Thymus (tissue), 11 donors: ENCODE measurements around the gene SWAP70. TPM values are rescaled to one million over a fixed set of nuclear protein-coding genes. Genes with fewer than 3 reads are reported as not detected.

Experiments
- DNase-seq, 9 donors: peaks; one replicate each; pipeline ENCODE4 v3.0.0-alpha.2; 2013; ENCODE audit warnings: low spot score in 9 of 9, low read depth in 6 of 9, missing footprints in 1 of 9
- H3K27ac ChIP-seq, 2 donors: one replicate each; pipeline ENCODE4 v1.5.1; 2013; ENCODE audit warnings: control low read depth in 1 of 2, low read depth in 1 of 2, low read length in 1 of 2, mild to moderate bottlenecking in 1 of 2, moderate library complexity in 1 of 2
- H3K27me3 ChIP-seq, 2 donors: one replicate each; pipeline ENCODE4 v1.5.1; 2013; ENCODE audit warnings: low read length in 1 of 2; ENCODE audit not compliant: control insufficient read depth in 2 of 2, insufficient read depth in 1 of 2
- H3K36me3 ChIP-seq, 2 donors: one replicate each; pipeline ENCODE4 v1.5.1; 2013; ENCODE audit warnings: low read length in 1 of 2, mild to moderate bottlenecking in 1 of 2, moderate library complexity in 1 of 2; ENCODE audit not compliant: control insufficient read depth in 2 of 2, insufficient read depth in 2 of 2
- H3K4me1 ChIP-seq, 2 donors: one replicate each; pipeline ENCODE4 v1.5.1; 2013; ENCODE audit warnings: low read length in 2 of 2; ENCODE audit not compliant: control insufficient read depth in 2 of 2, insufficient read depth in 2 of 2
- H3K4me3 ChIP-seq, 2 donors: one replicate each; pipeline ENCODE4 v1.5.1; 2013; ENCODE audit warnings: low read length in 2 of 2, control low read depth in 1 of 2, mild to moderate bottlenecking in 1 of 2
- H3K9me3 ChIP-seq, 2 donors: one replicate each; pipeline ENCODE4 v1.5.1; 2013; ENCODE audit warnings: low read length in 1 of 2, mild to moderate bottlenecking in 1 of 2; ENCODE audit not compliant: control insufficient read depth in 2 of 2, insufficient read depth in 1 of 2
- WGBS: extraction: QIAGEN DNeasy Blood & Tissue Kit; methylation state at CpG from one replicate; pipeline ENCODE4 v1.1.7; 2013; 5-methylcytosine and 5-hydroxymethylcytosine counted together
- polyA plus RNA-seq: library from polyadenylated mRNA; stranded (reverse); fragments of 200-250 nt; gene quantifications from one replicate; pipeline ENCODE4 v1.2.3, GENCODE V29; 2013
- total RNA-seq: library from RNA; stranded (reverse); fragments of 120-200 nt; gene quantifications from one replicate; pipeline ENCODE4 v1.2.4, GENCODE V29; 2013
- donor health status: healthy.

SWAP70 gene
- total and polyA plus RNA-seq, 2 donors: 12.0 to 17.8 TPM

DNA sequence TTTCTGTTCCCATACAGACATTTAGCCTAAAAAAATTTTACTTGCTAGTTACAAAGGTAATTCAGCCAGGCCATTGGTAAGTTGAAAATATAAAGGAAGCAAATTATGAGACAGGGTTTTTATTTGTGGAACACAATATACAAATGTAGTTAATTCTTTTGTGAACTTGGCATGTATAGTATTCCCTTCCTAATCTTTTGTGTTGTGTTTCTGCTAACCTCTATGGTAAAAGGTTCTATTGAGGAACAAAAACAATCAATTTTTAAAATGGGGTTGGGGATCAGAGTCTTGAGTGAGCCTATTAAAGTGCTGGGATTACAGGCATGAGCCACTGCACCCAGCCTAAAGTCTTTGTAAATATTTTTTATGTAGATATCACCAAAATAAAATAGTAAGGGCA lies 14.1 kb downstream of the SWAP70 start:
- no peak overlapping the region for H3K27ac ChIP-seq
- peaks cover 0 to 3% of the 10 kb centered on the region in 2 donors for H3K4me1 ChIP-seq
- no peak for DNase-seq
- H3K36me3 ChIP-seq: no peaks in the 10 kb centered on the region
- H3K9me3 ChIP-seq: no peaks in the 10 kb centered on the region
- H3K27me3 ChIP-seq: no peaks in the 10 kb centered on the region
- no peak overlapping the region for H3K4me3 ChIP-seq

DNA sequence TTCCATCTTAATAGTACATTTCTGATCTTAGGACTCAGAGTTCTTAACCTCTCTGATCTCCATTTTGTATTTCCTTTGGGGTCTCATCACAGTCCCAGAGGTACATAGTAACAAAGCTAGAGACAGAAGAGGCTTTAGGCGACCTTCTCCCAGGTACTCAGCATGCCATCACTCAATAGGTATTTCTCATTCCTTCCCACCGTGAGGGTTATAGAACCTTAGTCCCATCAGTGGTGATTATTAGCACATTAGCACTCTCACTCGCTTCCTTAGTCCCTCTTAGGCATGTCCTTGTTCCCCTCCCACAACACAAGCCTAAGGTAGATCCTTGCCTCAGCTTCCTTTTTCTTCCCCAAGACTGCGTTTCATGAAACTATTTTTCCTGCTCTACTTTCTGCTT lies 14.7 kb downstream of the SWAP70 start:
- no peaks in the 10 kb centered on the region for H3K36me3 ChIP-seq
- no peaks in the 10 kb centered on the region for H3K27me3 ChIP-seq
- 95% methylated on average over 4 of the region's 4 CpGs for WGBS

DNA sequence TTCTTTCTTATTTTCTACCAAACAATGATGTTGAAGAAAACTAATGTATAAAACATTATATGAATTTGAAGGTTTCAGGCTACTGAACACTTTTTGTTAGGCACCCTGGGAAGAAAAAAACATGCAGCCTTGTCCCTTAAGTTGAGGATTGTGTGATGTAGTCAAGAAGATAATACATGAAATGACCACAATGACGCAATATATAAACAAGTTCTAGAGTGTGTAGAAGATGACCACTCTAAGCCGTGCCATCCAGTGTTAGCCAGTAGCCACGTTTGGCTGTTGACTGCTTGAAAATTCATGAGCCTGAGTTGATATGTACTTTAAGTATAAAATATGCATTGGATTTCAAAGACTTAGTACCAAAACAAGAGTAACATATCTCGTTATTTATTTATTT lies 16.2 kb downstream of the SWAP70 start:
- H3K27me3 ChIP-seq: no peaks in the 10 kb centered on the region
- no peak overlapping the region for H3K4me3 ChIP-seq
- no peak for DNase-seq
- no peaks in the 10 kb centered on the region for H3K36me3 ChIP-seq
- H3K4me1 ChIP-seq: peaks cover 0 to 3% of the 10 kb centered on the region in 2 donors
- WGBS: 98% methylated on average over 4 of the region's 4 CpGs
- H3K27ac ChIP-seq: no peak overlapping the region
- H3K9me3 ChIP-seq: no peaks in the 10 kb centered on the region

More for the DNA sequence above, 14.7 kb downstream of the SWAP70 start:
- Histone ChIP-seq H3K9me3 (no peaks in the 10 kb centered on the region), H3K27ac (no peak overlapping the region), H3K4me1 (peaks cover 0 to 3% of the 10 kb centered on the region in 2 donors), H3K4me3 (no peak overlapping the region)
- DNase-seq: no peak

DNA sequence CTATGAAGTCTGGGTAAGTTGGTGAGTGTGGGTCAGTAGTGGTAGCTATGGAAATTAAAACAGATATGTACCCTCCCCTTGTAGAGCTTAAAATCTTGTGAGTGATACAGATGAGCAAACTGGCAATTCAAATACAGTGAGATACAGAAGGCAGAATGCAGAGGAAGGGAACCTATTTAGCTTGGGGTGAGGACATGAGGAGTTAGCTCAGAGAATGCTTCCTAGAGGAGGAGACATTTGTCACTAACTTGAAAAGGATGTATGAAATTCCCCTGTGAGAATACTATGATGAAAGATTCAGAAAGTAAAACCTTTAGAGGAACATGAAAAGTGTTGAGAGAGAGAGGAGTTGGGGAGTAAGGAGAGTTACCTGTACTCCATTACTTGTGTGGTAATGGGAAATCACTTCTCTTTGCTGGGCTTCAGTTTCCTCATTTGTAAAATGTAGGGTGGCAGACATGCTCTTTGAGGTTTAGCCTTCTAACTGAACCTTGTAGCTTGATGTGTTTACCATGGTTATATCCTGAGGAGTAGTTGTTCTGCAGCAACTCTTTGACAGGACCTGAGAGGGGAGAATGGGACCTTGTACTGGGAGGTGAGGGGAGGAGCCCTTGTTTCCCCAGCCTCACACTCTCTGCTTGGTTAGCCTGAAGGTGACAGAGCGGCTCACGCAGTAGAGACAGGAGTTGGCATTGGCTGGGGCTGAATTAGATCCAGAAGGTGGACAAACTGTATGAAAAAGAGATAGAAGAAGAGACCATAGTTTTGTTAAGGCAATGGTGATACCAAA lies 17.9 kb downstream of the SWAP70 start:
- Histone ChIP-seq H3K4me3 (no peak overlapping the region), H3K4me1 (peaks cover 0 to 3% of the 10 kb centered on the region in 2 donors), H3K27ac (no peak overlapping the region), H3K27me3 (no peaks in the 10 kb centered on the region), H3K9me3 (no peaks in the 10 kb centered on the region), H3K36me3 (no peaks in the 10 kb centered on the region)
- DNase-seq: peak in 1 of 9 donors; percentile 28
- WGBS: 84% methylated on average over 2 of the region's 2 CpGs

DNA sequence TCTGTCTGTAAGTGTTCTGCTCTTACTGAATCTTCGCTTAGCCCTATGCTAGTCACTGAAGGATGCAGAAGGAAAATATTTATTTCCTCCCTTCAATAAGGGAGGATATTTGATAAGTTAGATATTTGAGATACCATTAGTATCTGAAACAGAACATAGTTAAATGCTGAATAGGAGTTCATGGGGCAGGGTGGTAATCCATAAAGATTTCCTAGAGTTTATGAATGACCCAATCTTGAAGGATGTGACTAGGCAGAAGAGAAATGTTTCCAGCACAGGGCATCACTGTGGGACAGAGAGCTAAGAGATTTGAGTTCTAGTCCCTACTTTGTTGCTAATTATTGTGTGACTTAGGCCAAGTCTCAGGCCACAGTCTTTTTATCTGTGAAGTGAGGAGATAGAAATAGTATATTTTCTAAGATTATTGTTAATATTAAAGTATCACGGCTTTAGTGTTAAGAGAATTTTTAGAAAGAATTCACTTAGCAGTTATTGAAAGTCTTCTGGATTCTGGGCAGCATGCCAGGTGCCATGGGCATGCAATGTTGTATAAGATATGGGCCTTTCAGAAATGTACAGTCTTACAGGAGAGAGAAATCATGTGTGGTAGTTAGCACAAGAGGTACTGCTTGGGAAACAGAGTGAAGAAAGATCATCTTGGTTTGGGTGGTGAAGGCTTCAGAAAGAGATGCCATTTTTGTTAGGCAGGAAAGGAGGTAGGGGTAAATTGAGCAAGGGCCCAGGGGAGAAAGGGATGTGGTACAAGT lies 24.0 kb downstream of the SWAP70 start:
- no peaks in the 10 kb centered on the region for H3K9me3 ChIP-seq
- 94% methylated on average over 2 of the region's 2 CpGs for WGBS
- H3K36me3 ChIP-seq: no peaks in the 10 kb centered on the region
- H3K27ac ChIP-seq: peak overlapping the region in 1 of 2 donors; percentile 40
- peaks cover 0 to 8% of the 10 kb centered on the region in 2 donors for H3K4me1 ChIP-seq
- DNase-seq: no peak
- no peaks in the 10 kb centered on the region for H3K27me3 ChIP-seq
- H3K4me3 ChIP-seq: no peak overlapping the region

DNA sequence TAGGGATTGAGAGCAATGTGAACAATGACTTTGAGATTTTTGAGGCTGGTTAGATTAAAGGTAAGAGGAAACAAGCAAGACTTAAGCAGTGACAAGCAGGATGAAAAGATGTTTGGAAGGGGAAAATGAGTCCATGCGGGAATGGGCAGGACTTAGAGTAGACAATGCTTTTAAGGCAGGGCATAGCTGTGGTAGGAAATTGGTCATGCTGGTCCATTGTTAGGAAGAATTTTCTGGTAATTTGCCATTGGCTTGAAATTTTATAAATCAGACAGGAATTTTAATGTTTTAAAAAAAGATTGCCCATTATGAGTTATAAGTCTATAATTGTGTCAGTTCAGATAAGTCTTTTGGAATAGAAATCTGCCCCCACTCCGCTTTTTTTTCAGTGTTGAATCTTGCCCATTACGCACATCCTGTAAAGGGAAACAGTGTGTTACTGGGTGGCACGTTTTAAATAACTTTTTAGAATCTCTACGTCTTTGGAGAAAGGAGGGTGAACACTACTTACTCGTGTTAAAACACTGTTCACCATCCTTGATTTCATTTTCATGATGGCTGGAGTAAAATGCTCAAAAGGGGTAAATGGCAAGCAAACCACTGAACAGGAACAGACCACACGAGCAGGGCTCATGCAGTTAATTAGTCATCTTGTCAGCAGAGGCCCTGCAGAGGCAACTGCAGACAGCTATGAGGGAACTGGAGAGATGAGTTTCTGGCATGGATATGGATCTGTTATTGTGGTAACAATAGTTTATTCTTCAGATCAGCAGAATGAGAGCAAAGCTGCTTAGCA lies 25.0 kb downstream of the SWAP70 start:
- H3K9me3 ChIP-seq: no peaks in the 10 kb centered on the region
- WGBS: 44% methylated on average over 7 of the region's 7 CpGs
- peaks cover 0 to 9% of the 10 kb centered on the region in 2 donors for H3K4me1 ChIP-seq
- no peak overlapping the region for H3K4me3 ChIP-seq
- peak overlapping the region; percentile 19 to 53 for H3K27ac ChIP-seq
- no peaks in the 10 kb centered on the region for H3K27me3 ChIP-seq
- H3K36me3 ChIP-seq: no peaks in the 10 kb centered on the region
- peak in 1 of 9 donors; percentile 45 for DNase-seq

DNA sequence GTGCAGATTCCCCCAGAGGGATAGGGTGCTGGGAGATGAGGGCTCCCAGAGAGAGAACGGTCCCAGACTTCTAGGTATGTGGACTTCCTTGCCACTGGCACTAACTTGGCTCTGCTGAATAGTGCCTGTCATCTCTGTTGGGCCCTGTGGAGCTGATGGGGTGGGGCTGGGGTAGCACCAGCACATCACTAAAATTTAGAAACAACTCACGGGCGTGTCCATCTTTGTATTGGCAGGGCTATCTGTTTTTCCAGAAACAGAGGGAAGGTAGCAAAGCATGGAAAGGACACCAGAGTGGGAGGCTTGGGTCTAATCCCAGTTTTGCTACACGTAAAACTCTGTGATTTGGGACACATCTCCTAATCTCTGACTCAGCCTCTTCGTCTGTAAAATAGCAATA lies 25.8 kb downstream of the SWAP70 start:
- H3K4me3 ChIP-seq: no peak overlapping the region
- no peaks in the 10 kb centered on the region for H3K9me3 ChIP-seq

DNA sequence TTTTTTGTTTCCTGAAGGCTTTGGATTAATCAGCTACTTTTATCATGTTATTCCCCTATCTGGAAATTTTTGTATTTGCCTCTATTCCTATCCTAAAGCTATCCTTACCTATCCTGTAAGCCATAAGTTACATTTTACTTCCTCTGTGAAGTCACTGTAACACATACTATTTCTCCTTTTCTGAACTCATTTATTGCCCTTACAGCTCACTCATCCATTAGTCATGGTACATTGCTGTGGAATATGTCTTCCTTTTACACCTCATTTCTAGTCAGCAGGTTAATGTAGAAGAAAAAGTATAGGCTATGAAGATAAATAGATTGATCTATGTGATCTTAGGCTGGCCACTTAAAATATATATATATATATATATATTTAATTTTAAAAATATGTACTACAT lies 28.0 kb downstream of the SWAP70 start:
- Histone ChIP-seq H3K27me3 (no peaks in the 10 kb centered on the region), H3K36me3 (peaks cover 0 to 5% of the 10 kb centered on the region in 2 donors), H3K27ac (no peak overlapping the region), H3K9me3 (no peaks in the 10 kb centered on the region), H3K4me1 (peaks cover 0 to 11% of the 10 kb centered on the region in 2 donors), H3K4me3 (no peak overlapping the region)
- DNase-seq: no peak

More for the DNA sequence above, 25.8 kb downstream of the SWAP70 start:
- Histone ChIP-seq H3K4me1 (peaks cover 0 to 11% of the 10 kb centered on the region in 2 donors), H3K36me3 (peaks cover 0 to 5% of the 10 kb centered on the region in 2 donors), H3K27ac (peak overlapping the region; percentile 3 to 52), H3K27me3 (no peaks in the 10 kb centered on the region)
- DNase-seq: no peak
- WGBS: 90% methylated on average over 5 of the region's 5 CpGs
